Measurements from ENCODE around the gene SMIM29.

The SMIM29 gene
- total RNA-seq: 8.1 to 19.5 (median 15.6) reads per million in 9 experiments

- peaks cover 41% of the 10 kb centered on the region for H3K36me3 Mint-ChIP-seq (ENCODE audit: insufficient read depth)
- peak within 1 kb of the TSS; percentile 89 to 95 for H3K27ac Mint-ChIP-seq
- peak within 1 kb of the TSS; percentile 81 to 93 for H3K4me3 Mint-ChIP-seq
- no peaks in the 10 kb centered on the region for H3K9me3 Mint-ChIP-seq
- peaks cover 19 to 24% of the 10 kb centered on the region in 2 donors for H3K4me1 Mint-ChIP-seq (ENCODE audit: low read depth in 2 of 2)
- DNase-seq (peak; percentile 97 to 98 (median 98)), ATAC-seq (replicated peaks) (peak; percentile 87)
- no peaks in the 10 kb centered on the region for H3K27me3 Mint-ChIP-seq
Observed at GRCh38 chr6:34248727-34249468, at the start of gene SMIM29. Gene SMIM29, minus strand, starts transcription at chr6:34249006. Its CDS starts 1,215 bp downstream, at chr6:34247791.

GRCh38 chr6:34295721-34296120 lies 46.9 kb upstream of the SMIM29 start:
- H3K4me3 Mint-ChIP-seq: no peak overlapping the region

GRCh38 chr6:34292954-34293353 lies 44.1 kb upstream of the SMIM29 start:
- peak overlapping the region; percentile 49 to 65 for H3K27ac Mint-ChIP-seq
- H3K27me3 Mint-ChIP-seq: no peaks in the 10 kb centered on the region
- no peak overlapping the region for H3K4me3 Mint-ChIP-seq
- H3K36me3 Mint-ChIP-seq (ENCODE audit: insufficient read depth): peaks cover 26% of the 10 kb centered on the region
- DNase-seq: no peak
- no peaks in the 10 kb centered on the region for H3K9me3 Mint-ChIP-seq
- peaks cover 8 to 23% of the 10 kb centered on the region in 2 donors for H3K4me1 Mint-ChIP-seq (ENCODE audit: low read depth in 2 of 2)
- no peak for ATAC-seq (replicated peaks)

More at GRCh38 chr6:34295721-34296120, 46.9 kb upstream of the SMIM29 start:
- no peaks in the 10 kb centered on the region for H3K9me3 Mint-ChIP-seq
- peaks cover 20% of the 10 kb centered on the region for H3K36me3 Mint-ChIP-seq (ENCODE audit: insufficient read depth)
- ATAC-seq (replicated peaks): peak; percentile 72
- H3K27ac Mint-ChIP-seq: peak overlapping the region in 1 of 2 donors; percentile 49
- no peaks in the 10 kb centered on the region for H3K27me3 Mint-ChIP-seq
- no peak for DNase-seq
- peaks cover 6 to 13% of the 10 kb centered on the region in 2 donors for H3K4me1 Mint-ChIP-seq (ENCODE audit: low read depth in 2 of 2)

- ATAC-seq (replicated peaks) (no peak), DNase-seq (no peak)
- H3K36me3 Mint-ChIP-seq (ENCODE audit: insufficient read depth): peaks cover 31% of the 10 kb centered on the region
- no peak overlapping the region for H3K4me3 Mint-ChIP-seq
- peaks cover 2 to 16% of the 10 kb centered on the region in 2 donors for H3K4me1 Mint-ChIP-seq (ENCODE audit: low read depth in 2 of 2)
- no peaks in the 10 kb centered on the region for H3K27me3 Mint-ChIP-seq
- no peaks in the 10 kb centered on the region for H3K9me3 Mint-ChIP-seq
- H3K27ac Mint-ChIP-seq: no peak overlapping the region
Observed at GRCh38 chr6:34289137-34289536, 40.3 kb upstream of the SMIM29 start.

- ATAC-seq (replicated peaks): no peak
Observed at GRCh38 chr6:34288581-34288980, 39.8 kb upstream of the SMIM29 start.

GRCh38 chr6:34285448-34286164 lies 36.8 kb upstream of the SMIM29 start:
- no peaks in the 10 kb centered on the region for H3K9me3 Mint-ChIP-seq
- H3K36me3 Mint-ChIP-seq (ENCODE audit: insufficient read depth): peaks cover 21% of the 10 kb centered on the region
- no peak for DNase-seq
- no peak overlapping the region for H3K27ac Mint-ChIP-seq
- no peak overlapping the region for H3K4me3 Mint-ChIP-seq
- H3K4me1 Mint-ChIP-seq (ENCODE audit: low read depth in 2 of 2): peaks cover 2 to 10% of the 10 kb centered on the region in 2 donors
- no peak for ATAC-seq (replicated peaks)
- no peaks in the 10 kb centered on the region for H3K27me3 Mint-ChIP-seq

More at GRCh38 chr6:34288581-34288980, 39.8 kb upstream of the SMIM29 start:
- Mint-ChIP-seq H3K27me3 (no peaks in the 10 kb centered on the region), H3K4me3 (no peak overlapping the region), H3K9me3 (no peaks in the 10 kb centered on the region), H3K27ac (no peak overlapping the region), H3K4me1 (ENCODE audit: low read depth in 2 of 2) (peaks cover 2 to 16% of the 10 kb centered on the region in 2 donors), H3K36me3 (ENCODE audit: insufficient read depth) (peaks cover 28% of the 10 kb centered on the region)
- no peak for DNase-seq

- ATAC-seq (replicated peaks): no peak
- no peak overlapping the region for H3K4me3 Mint-ChIP-seq
Observed at GRCh38 chr6:34284563-34285447, 36.0 kb upstream of the SMIM29 start.

GRCh38 chr6:34281702-34282334 lies 33.0 kb upstream of the SMIM29 start:
- Mint-ChIP-seq H3K4me1 (ENCODE audit: low read depth in 2 of 2) (peaks cover 0 to 2% of the 10 kb centered on the region in 2 donors), H3K4me3 (no peak overlapping the region), H3K27ac (peak overlapping the region in 1 of 2 donors; percentile 16), H3K27me3 (no peaks in the 10 kb centered on the region), H3K36me3 (ENCODE audit: insufficient read depth) (peaks cover 11% of the 10 kb centered on the region), H3K9me3 (no peaks in the 10 kb centered on the region)
- DNase-seq (no peak), ATAC-seq (replicated peaks) (no peak)

More at GRCh38 chr6:34284563-34285447, 36.0 kb upstream of the SMIM29 start:
- H3K9me3 Mint-ChIP-seq: no peaks in the 10 kb centered on the region
- no peak overlapping the region for H3K27ac Mint-ChIP-seq
- no peaks in the 10 kb centered on the region for H3K27me3 Mint-ChIP-seq
- H3K4me1 Mint-ChIP-seq (ENCODE audit: low read depth in 2 of 2): peaks cover 2 to 10% of the 10 kb centered on the region in 2 donors
- peaks cover 21% of the 10 kb centered on the region for H3K36me3 Mint-ChIP-seq (ENCODE audit: insufficient read depth)
- DNase-seq: no peak

- H3K4me3 Mint-ChIP-seq: no peak overlapping the region
- H3K27me3 Mint-ChIP-seq: no peaks in the 10 kb centered on the region
- H3K4me1 Mint-ChIP-seq (ENCODE audit: low read depth in 2 of 2): peaks cover 0 to 2% of the 10 kb centered on the region in 2 donors
- H3K27ac Mint-ChIP-seq: no peak overlapping the region
- peaks cover 6% of the 10 kb centered on the region for H3K36me3 Mint-ChIP-seq (ENCODE audit: insufficient read depth)
- H3K9me3 Mint-ChIP-seq: no peaks in the 10 kb centered on the region
- no peak for ATAC-seq (replicated peaks)
- no peak for DNase-seq
Observed at GRCh38 chr6:34280216-34280615, 31.4 kb upstream of the SMIM29 start.

- Mint-ChIP-seq H3K4me3 (no peak overlapping the region), H3K27ac (no peak overlapping the region), H3K9me3 (no peaks in the 10 kb centered on the region), H3K4me1 (ENCODE audit: low read depth in 2 of 2) (peaks cover 0 to 2% of the 10 kb centered on the region in 2 donors), H3K27me3 (no peaks in the 10 kb centered on the region), H3K36me3 (ENCODE audit: insufficient read depth) (no peaks in the 10 kb centered on the region)
- no peak for DNase-seq
- ATAC-seq (replicated peaks): no peak
Observed at GRCh38 chr6:34278833-34279232, 30.0 kb upstream of the SMIM29 start.

GRCh38 chr6:34277763-34278112 lies 28.9 kb upstream of the SMIM29 start:
- no peak overlapping the region for H3K27ac Mint-ChIP-seq
- no peaks in the 10 kb centered on the region for H3K9me3 Mint-ChIP-seq
- H3K4me3 Mint-ChIP-seq: no peak overlapping the region
- ATAC-seq (replicated peaks) (no peak), DNase-seq (no peak)
- no peaks in the 10 kb centered on the region for H3K36me3 Mint-ChIP-seq (ENCODE audit: insufficient read depth)
- H3K4me1 Mint-ChIP-seq (ENCODE audit: low read depth in 2 of 2): peaks cover 0 to 2% of the 10 kb centered on the region in 2 donors
- H3K27me3 Mint-ChIP-seq: no peaks in the 10 kb centered on the region

- ATAC-seq (replicated peaks) (no peak), DNase-seq (no peak)
- H3K36me3 Mint-ChIP-seq (ENCODE audit: insufficient read depth): no peaks in the 10 kb centered on the region
- H3K4me1 Mint-ChIP-seq (ENCODE audit: low read depth in 2 of 2): peaks cover 0 to 2% of the 10 kb centered on the region in 2 donors
- no peak overlapping the region for H3K4me3 Mint-ChIP-seq
- H3K9me3 Mint-ChIP-seq: no peaks in the 10 kb centered on the region
- no peaks in the 10 kb centered on the region for H3K27me3 Mint-ChIP-seq
- H3K27ac Mint-ChIP-seq: peak overlapping the region; percentile 1 to 7
Observed at GRCh38 chr6:34276881-34277762, 28.3 kb upstream of the SMIM29 start.

All from effector memory CD8-positive, alpha-beta T cell (primary cell).